Measurements from ENCODE around the gene PTPRF. TPM values are rescaled to one million over a fixed set of nuclear protein-coding genes. Genes with fewer than 3 reads are reported as not detected.

PTPRF gene
- total RNA-seq, 2 donors from 2014 or later = 203 to 250 TPM

DNA sequence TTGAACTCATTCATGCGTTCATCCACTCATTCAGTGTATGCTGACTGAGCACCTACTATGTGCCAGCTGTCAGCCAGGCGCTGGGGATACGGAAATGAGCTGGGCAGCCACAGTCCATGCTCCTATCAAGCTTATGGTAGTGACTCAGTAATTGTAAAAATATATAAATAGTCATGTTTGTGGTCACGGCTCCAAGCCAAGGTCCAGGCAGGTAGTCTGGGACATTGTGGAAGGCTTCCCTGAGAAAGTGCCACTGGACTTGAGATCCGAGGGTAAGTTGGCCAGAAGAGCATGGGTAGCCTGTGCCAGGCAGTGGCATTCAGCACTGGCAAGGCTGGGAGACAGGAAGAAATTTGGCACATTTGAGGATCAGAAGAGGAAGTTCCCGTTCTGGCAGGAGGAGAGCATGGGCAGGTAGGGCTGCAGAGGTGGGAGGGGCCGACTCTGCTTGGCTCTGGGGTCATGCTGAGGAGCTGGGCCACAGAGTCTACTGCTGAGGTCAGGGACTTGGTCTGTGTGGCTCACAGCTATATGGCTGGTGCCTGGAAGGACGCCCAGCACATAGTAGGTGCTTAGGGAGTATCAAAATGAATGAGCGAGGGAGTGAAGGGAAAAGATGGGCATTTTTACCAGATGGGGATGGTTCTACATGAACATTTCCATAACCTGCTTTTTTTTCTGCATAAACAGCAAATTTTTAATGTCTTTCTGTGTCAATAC is 6.9 kb downstream of the PTPRF start:
- H3K36me3 Mint-ChIP-seq (ENCODE audit: low read depth) = peaks cover 20% of the 10 kb centered on the region
- 90 to 93% methylated on average over 4 to 9 of the region's 9 CpGs for WGBS, 2 experiments (ENCODE audit: insufficient coverage in 1 of 2, insufficient read length in 1 of 2)
- no peak for DNase-seq
- peaks cover 35% of the 10 kb centered on the region for H3K4me1 Mint-ChIP-seq
- no peak overlapping the region for H3K27ac ChIP-seq (ENCODE audit: low read depth, low read length)
- peaks cover 29% of the 10 kb centered on the region for H3K36me3 ChIP-seq (ENCODE audit: control insufficient read depth, insufficient read depth, low read length)
- H3K4me3 ChIP-seq (ENCODE audit: low read length) = no peak overlapping the region
- no peaks in the 10 kb centered on the region for H3K9me3 ChIP-seq (ENCODE audit: control insufficient read depth, low read length)
- TF ChIP-seq, protein P1, sequence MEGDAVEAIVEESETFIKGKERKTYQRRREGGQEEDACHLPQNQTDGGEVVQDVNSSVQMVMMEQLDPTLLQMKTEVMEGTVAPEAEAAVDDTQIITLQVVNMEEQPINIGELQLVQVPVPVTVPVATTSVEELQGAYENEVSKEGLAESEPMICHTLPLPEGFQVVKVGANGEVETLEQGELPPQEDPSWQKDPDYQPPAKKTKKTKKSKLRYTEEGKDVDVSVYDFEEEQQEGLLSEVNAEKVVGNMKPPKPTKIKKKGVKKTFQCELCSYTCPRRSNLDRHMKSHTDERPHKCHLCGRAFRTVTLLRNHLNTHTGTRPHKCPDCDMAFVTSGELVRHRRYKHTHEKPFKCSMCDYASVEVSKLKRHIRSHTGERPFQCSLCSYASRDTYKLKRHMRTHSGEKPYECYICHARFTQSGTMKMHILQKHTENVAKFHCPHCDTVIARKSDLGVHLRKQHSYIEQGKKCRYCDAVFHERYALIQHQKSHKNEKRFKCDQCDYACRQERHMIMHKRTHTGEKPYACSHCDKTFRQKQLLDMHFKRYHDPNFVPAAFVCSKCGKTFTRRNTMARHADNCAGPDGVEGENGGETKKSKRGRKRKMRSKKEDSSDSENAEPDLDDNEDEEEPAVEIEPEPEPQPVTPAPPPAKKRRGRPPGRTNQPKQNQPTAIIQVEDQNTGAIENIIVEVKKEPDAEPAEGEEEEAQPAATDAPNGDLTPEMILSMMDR (conservative IDR thresholded peaks at IDR 0.05) = no peak
- no peaks in the 10 kb centered on the region for H3K4me1 ChIP-seq (ENCODE audit: control insufficient read depth, insufficient read depth, low read length)
- no peak overlapping the region for H3K4me3 Mint-ChIP-seq
- H3K9me3 Mint-ChIP-seq = no peaks in the 10 kb centered on the region
- H3K27me3 Mint-ChIP-seq (ENCODE audit: insufficient read depth) = no peaks in the 10 kb centered on the region
- no peak overlapping the region for H3K27ac Mint-ChIP-seq
- H3K27me3 ChIP-seq (ENCODE audit: control insufficient read depth, insufficient read depth, low read length, poor library complexity, severe bottlenecking) = no peaks in the 10 kb centered on the region
- H3K9ac ChIP-seq (ENCODE audit: extremely low read depth, low read length, poor library complexity, severe bottlenecking) = no peak overlapping the region

- Mint-ChIP-seq H3K9me3 (no peaks in the 10 kb centered on the region), H3K4me3 (no peak overlapping the region), H3K27ac (no peak overlapping the region), H3K36me3 (ENCODE audit: low read depth) (peaks cover 20% of the 10 kb centered on the region), H3K27me3 (ENCODE audit: insufficient read depth) (no peaks in the 10 kb centered on the region), H3K4me1 (peaks cover 29% of the 10 kb centered on the region)
- TF ChIP-seq, protein P1 (conservative IDR thresholded peaks at IDR 0.05) = no peak
- H3K9me3 ChIP-seq (ENCODE audit: control insufficient read depth, low read length) = no peaks in the 10 kb centered on the region
- 96 to 100% methylated on average over 1 to 3 of the region's 3 CpGs for WGBS, 2 experiments (ENCODE audit: insufficient coverage in 1 of 2, insufficient read length in 1 of 2)
- no peak overlapping the region for H3K9ac ChIP-seq (ENCODE audit: extremely low read depth, low read length, poor library complexity, severe bottlenecking)
- H3K4me1 ChIP-seq (ENCODE audit: control insufficient read depth, insufficient read depth, low read length) = no peaks in the 10 kb centered on the region
- H3K27me3 ChIP-seq (ENCODE audit: control insufficient read depth, insufficient read depth, low read length, poor library complexity, severe bottlenecking) = no peaks in the 10 kb centered on the region
- H3K36me3 ChIP-seq (ENCODE audit: control insufficient read depth, insufficient read depth, low read length) = peaks cover 34% of the 10 kb centered on the region
- no peak overlapping the region for H3K4me3 ChIP-seq (ENCODE audit: low read length)
- H3K27ac ChIP-seq (ENCODE audit: low read depth, low read length) = no peak overlapping the region
- no peak for DNase-seq
Measured at GRCh38 chr1:43538143-43538487, 7.4 kb downstream of the PTPRF start.

DNA sequence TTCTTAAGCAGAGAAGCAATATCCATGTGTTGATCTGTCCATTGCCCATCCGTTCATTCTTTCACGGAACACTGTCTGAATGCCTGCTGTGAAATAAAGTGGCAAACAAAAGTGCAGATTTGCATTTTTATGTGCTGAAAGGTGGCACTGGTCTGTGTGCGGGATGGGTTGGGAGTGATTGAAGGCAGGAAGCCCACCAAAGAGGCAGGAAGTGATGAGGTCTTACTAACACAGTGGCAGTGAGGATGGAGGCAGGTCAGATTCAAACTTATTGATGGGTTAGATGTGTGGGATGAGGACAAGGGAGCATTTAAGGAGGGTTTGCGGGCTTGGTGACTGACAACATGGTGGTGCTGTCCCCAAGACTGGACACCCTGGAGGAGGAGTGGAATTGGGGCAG is 8.3 kb downstream of the PTPRF start:
- TF ChIP-seq, protein P1 (conservative IDR thresholded peaks at IDR 0.05) = no peak
- Histone ChIP-seq H3K9me3 (ENCODE audit: control insufficient read depth, low read length) (no peaks in the 10 kb centered on the region), H3K36me3 (ENCODE audit: control insufficient read depth, insufficient read depth, low read length) (peaks cover 34% of the 10 kb centered on the region), H3K4me1 (ENCODE audit: control insufficient read depth, insufficient read depth, low read length) (no peaks in the 10 kb centered on the region), H3K27me3 (ENCODE audit: control insufficient read depth, insufficient read depth, low read length, poor library complexity, severe bottlenecking) (no peaks in the 10 kb centered on the region), H3K27ac (ENCODE audit: low read depth, low read length) (no peak overlapping the region), H3K9ac (ENCODE audit: extremely low read depth, low read length, poor library complexity, severe bottlenecking) (no peak overlapping the region), H3K4me3 (ENCODE audit: low read length) (no peak overlapping the region)
- peaks cover 32% of the 10 kb centered on the region for H3K4me1 Mint-ChIP-seq
- no peaks in the 10 kb centered on the region for H3K27me3 Mint-ChIP-seq (ENCODE audit: insufficient read depth)
- WGBS, 2 experiments (ENCODE audit: insufficient coverage in 1 of 2, insufficient read length in 1 of 2) = 90 to 92% methylated on average over 3 to 4 of the region's 4 CpGs
- no peak overlapping the region for H3K27ac Mint-ChIP-seq
- no peak overlapping the region for H3K4me3 Mint-ChIP-seq
- no peak for DNase-seq
- no peaks in the 10 kb centered on the region for H3K9me3 Mint-ChIP-seq
- peaks cover 22% of the 10 kb centered on the region for H3K36me3 Mint-ChIP-seq (ENCODE audit: low read depth)
